ENCODE results near the gene HOXA11. TPM values are rescaled to one million over a fixed set of nuclear protein-coding genes. Genes with fewer than 3 reads are reported as not detected.

HOXA11 gene
- total RNA-seq, 1 experiment from 2014 or later = 0.79 TPM

DNA sequence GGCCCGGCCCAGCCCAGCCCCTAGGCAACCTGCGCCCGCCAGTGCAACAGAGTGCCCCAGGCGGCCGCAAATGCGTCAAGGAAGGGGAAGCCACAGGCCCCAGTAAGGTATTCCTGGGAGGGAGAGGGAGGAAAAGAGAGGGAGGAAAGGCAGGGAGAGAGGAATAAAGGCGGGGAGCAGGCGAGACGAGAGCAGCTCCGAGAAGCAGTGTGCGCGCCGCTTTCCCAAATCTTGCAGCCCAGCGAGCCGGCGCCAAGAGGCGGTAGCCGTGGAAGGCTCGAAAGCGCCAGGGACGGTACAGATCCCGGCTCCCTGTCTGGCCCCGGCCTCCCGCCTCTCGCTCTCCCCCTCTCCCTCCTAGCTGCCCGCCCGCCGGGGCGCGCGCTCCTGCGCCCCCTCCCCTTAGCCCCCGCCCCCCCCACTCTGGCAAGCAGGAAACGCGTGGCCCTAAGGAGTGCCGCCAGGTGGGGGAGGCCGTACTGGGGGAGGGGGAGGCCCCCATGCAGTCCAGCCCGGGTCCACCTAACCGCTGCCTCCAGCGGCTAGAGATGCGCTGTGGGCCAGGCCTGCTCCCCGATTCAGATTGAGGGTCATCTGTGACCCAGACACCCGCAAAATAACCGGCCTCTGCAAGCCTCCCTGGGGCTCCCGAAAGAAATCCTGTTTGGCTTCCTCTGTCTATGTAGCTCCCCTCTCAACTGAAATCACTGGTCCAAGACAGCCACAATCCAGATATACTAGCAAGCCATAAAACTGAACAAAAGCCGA is 15.2 kb downstream of the HOXA11 start:
- peak; percentile 82 for DNase-seq (ENCODE audit: low read depth)

DNA sequence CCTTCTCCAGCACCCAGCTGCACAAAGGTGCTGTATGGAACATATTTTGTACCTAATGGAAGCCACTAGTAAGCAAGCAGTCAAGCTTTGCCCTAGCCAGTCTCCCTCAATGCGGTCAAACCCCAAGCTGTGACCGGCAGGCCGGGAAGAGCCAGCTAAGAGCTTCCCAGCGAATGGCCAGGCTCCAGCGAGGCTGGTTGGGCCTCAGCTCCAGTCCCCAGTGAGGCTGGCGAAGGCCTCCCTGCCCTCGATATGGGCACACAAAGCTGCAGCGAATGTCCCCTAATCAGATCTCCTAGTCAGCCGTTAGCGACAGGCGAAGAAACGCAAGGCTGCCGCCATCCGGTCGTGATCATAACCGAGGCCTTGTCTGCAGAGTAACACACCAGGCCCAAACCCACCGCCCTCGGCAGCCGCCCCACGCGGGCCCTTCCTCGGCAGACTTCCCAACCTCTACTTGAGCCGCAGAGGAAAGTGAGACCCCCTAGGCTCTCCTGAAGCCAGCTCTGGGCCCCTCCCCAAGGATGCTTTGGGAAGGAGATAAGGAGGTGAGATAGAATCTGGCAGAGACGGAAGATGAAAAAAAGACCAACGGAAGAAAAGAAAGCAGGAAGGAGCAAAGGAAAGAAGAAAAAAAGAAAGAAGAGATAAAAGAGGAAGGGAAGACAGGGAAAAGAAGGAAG is 16.6 kb downstream of the HOXA11 start:
- peak; percentile 60 for DNase-seq (ENCODE audit: low read depth)

DNA sequence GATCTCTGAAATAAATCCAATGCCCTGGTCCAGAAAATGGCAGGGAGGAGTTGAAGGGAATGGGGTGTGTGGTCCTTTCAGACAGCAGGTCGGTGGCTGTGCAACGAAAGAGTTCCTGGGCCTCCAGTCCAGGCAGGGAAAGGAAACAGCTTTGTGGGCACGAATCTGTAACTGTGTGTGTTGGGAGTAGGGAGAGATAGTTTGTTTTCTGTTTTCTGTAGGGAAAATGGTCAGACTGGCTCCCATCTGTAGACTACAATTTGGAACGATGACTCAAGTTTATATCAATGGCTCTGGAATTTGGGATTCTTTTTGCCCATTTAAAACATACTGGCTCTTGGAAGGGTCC is 17.1 kb downstream of the HOXA11 start:
- DNase-seq (ENCODE audit: low read depth) = peak; percentile 65

DNA sequence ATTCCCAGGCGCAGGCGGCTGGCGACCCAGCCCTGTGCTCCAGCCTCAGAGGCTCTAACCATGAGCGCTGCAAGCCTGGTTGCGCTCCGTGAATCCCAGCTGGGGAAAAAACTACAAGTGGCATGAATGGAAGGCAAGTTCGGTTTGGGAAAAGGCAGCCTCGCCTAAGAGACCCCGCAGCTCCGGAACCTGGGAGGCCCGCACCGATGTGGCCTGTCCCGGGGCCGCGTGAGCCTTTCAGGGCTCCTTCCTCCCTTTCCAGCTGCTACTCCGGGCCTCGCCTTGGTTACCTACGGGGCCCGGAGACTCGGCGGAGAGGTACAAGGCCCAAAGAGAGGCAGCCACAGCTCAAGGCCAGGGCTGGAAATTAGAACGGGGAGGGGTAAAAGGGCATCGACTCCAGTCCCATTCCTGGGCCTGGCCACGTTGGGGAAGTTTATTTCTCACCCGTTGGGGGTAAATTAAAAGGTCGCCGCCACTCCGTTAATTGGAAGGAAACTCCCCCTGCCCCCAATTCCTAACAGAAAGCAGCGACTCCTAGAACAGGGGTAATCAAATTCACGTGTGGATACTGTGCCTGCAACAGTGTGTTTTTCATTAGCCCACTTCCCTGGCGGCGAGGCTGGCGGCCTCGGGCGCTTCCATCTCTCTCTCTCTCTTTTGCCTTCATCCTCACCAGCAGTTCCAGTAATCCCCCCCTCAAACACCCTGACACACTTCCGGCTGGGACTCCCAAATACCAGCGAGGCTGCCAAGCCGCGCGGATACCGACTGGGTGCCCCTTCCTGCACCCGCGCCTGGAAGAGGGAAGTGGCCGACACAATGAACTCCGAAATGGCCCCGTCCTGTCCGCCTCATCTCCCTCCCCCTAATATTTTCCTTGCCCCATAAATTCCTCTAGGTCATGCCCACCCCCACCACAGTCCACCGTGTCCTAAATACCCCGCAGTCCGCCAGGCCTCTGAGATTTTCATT is 18.2 kb downstream of the HOXA11 start:
- DNase-seq (ENCODE audit: low read depth) = peak; percentile 83

DNA sequence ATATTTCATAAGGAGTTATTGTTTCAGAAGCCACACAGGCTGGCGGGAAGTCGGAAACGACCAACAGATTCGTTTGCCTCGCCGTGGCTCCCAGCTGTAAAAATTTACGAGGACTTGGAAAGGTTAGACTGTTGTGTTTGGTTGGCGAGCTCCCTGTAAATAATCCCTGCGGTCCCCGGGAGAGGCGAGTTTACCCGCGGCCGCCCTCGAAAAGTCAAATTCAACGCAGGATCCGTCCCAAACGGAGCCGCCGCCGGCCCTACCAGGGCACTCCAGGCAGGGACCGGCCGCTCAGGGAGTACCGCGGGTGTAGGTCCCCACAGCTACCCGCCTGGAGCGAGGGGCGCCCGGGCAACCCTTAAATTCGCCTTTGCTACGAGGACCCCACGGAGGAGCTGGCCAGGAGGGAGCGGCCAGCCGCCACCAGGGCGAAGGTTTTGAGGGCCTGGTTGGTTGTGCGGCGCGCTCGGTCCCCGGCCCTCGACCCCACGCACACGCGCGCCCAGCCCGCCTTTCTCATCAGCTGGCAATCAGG is 19.0 kb downstream of the HOXA11 start:
- DNase-seq (ENCODE audit: low read depth) = peak; percentile 65

- peak; percentile 93 for DNase-seq (ENCODE audit: low read depth)
Observed at GRCh38 chr7:27165089-27165995, 19.7 kb downstream of the HOXA11 start, which contains the start of gene HOXA9. HOXA9 (minus strand) TSS chr7:27165537; CDS start chr7:27165457, 80 bp downstream.

- DNase-seq (ENCODE audit: low read depth) = peak; percentile 60
Observed at GRCh38 chr7:27164367-27165088, 20.5 kb downstream of the HOXA11 start.

DNA sequence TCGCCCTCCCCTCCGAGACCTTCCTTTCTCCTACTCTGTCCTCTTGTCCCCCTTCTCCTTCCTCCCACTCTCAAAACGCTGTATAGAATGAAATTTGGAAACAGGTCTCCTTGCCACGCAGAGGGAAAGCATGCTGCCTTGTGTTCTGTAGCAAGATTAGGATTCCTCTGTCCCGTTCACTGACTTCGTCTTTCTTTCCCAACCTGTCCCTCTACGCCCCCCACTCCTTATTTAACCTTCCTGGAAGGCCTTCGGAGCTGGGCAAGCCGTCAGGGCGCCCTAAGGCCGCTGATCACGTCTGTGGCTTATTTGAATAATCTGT is 21.0 kb downstream of the HOXA11 start:
- peak; percentile 28 for DNase-seq (ENCODE audit: low read depth)

GRCh38 chr7:27163288-27164044 is 21.6 kb downstream of the HOXA11 start:
- DNase-seq (ENCODE audit: low read depth) = peak; percentile 40

DNA sequence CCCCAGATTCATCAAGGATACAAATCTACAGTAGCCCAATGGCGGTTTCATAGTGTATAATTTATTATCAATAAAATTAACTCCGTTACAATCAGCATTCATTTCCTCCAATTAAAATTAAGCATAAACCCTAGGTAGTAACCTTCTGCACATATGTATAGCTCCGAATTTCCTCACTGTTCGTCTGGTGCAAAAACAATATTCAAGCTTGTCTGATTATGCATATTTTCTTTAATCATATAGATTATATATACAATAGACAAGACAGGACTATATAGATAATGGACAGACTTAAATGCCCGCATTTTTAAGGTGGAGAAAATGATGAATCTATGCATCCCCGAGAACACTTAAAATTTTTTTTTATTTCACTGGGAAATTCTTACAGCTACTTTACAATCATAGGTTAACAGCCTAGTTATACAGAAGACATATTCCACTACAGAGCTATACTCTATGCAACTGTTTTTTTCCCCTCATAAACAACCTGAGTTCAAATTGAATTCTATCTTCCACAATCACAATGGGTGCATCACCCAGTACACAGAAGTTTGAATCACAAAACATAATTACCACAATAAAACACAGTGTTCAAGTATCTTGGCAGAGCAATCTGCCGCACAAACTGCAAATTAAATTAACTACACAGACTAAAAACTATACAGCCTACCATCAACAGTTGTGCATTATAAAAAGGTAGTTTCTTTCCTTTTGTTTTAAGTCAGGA is 22.3 kb downstream of the HOXA11 start:
- peak; percentile 22 for DNase-seq (ENCODE audit: low read depth)

- peak; percentile 49 for DNase-seq (ENCODE audit: low read depth)
Observed at GRCh38 chr7:27161721-27162560, 23.1 kb downstream of the HOXA11 start.

- peak; percentile 65 for DNase-seq (ENCODE audit: low read depth)
Observed at GRCh38 chr7:27161214-27161720, 23.8 kb downstream of the HOXA11 start.

GRCh38 chr7:27160546-27161213 is 24.4 kb downstream of the HOXA11 start:
- DNase-seq (ENCODE audit: low read depth) = peak; percentile 80

- DNase-seq (ENCODE audit: low read depth) = no peak
Observed at GRCh38 chr7:27160145-27160545, 24.9 kb downstream of the HOXA11 start.

DNA sequence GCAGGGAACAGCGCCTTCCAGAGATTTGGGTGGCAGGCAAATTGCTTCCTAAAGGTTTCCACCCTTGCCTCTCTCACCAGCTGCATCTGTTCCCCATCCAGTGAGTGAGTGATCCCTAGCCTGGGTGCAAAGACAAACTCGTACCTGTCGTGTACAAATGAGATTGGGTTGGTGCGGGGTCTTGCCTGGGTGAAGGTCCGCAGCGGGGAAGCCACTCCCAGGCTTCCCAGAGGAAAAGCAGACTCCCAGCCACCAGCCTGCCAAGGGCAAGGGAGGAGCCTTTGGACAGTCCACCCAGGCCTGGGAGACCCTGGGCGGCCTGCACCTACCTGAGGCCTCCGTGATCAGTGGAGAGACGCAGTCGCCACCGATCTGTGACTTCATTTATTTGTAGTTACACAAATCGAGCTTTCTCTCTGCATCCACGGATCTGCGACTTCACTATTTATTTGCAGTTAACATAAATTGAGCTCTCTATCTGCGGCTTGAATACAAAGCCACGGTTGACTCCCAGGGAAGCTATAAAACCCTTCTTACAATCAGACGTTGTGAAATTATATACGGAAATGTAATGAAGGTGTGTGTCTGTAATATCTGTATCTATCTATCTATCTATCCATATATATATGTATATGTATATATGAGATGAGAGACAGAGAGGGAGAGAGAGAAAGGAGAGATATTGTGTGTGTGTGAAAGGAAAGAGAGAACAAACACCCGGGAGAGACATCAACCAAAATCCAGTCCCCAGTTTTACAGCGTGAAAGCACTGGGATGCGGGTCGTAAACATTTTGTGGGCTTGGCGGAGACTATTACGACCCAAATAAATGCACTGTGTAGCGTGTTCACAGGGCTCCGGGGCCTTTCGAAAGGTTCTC is 25.5 kb downstream of the HOXA11 start:
- no peak for DNase-seq (ENCODE audit: low read depth)

All from M059J (cell line).